Vagina (tissue), 2 donors: ENCODE results near the gene CHCHD6. TPM values are rescaled to one million over a fixed set of nuclear protein-coding genes. Genes with fewer than 3 reads are reported as not detected.

ENCODE experiments used
- DNase-seq, 2 donors: peaks; one replicate each; pipeline ENCODE4 v3.0.0-alpha.2; 2017; ENCODE audit errors: extremely low spot score in 2 of 2
- H3K27ac ChIP-seq: fragments of 200-600 bp; sonication (generic); one replicate; pipeline ENCODE4 v1.5.1; 2019
- H3K27me3 ChIP-seq: fragments of 200-600 bp; sonication (generic); one replicate; pipeline ENCODE4 v1.5.1; 2019
- H3K36me3 ChIP-seq, 2 donors: fragments of 200-600 bp; sonication (generic); one replicate each; pipeline ENCODE4 v1.5.1; 2017 to 2019
- H3K4me1 ChIP-seq: fragments of 200-600 bp; sonication (generic); one replicate; pipeline ENCODE4 v1.5.1; 2019
- H3K4me3 ChIP-seq, 2 donors: fragments of 200-600 bp; sonication (generic); 1 replicate in 1 of 2; 2 replicates in 1 of 2; pipeline ENCODE4 v1.5.1; 2016 to 2019
- H3K9me3 ChIP-seq: fragments of 200-600 bp; sonication (generic); one replicate; pipeline ENCODE4 v1.5.1; 2019
- CTCF ChIP-seq, 3 experiments: fragments of 450-650 bp in 2 of 3; fragments of 200-600 bp in 1 of 3; sonication (generic) in 1 of 3; IDR thresholded peaks; one replicate each; pipeline ENCODE4 v1.5.1; 2017 to 2019; ENCODE audit warnings: antibody characterized with exemption in 3 of 3, mild to moderate bottlenecking in 2 of 3, moderate library complexity in 2 of 3
- POLR2A ChIP-seq, 2 donors: fragments of 450-650 bp; IDR thresholded peaks; one replicate each; pipeline ENCODE4 v1.6.1; 2017; ENCODE audit warnings: antibody characterized with exemption in 2 of 2, mild to moderate bottlenecking in 2 of 2, moderate library complexity in 2 of 2
- POLR2AphosphoS5 ChIP-seq, 2 donors: sonication (generic); formaldehyde crosslinking; IDR thresholded peaks; one replicate each; pipeline ENCODE4 v1.9.0; 2017; ENCODE audit warnings: antibody characterized with exemption in 2 of 2, mild to moderate bottlenecking in 2 of 2, low read depth in 1 of 2; ENCODE audit not compliant: insufficient read depth in 1 of 2
- intact Hi-C: fragments of 100-400 bp; cut with DNase I; formaldehyde crosslinking; loops from one replicate; pipeline ENCODE4 v1.15.1; 2023
- total RNA-seq: library from RNA; depleted of rRNA; stranded (reverse); fragments of >200 nt; gene quantifications from one replicate; pipeline ENCODE4 v1.2.3, GENCODE V29; 2016

The CHCHD6 gene
- total RNA-seq, 1 donor from 2014 or later = 12.8 TPM

DNA sequence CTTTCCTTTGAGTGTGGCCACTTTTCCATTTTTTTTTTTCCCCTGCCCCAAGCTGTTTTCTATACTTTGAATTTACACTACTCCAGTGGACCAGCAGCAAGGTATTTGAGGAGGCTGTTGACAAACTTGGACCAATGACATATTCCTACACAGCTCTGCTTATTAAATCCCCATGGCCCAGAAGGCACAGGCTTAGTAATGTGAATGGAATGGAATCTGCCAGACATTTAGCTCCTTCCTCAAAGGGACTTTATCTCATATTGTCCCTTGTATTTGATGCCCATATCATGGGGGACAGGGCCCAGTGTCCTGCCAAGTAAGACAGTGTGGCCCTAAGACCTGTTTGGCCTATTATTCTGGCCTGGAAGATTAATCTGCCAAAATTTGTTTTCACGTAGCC is 107.5 kb downstream of the CHCHD6 start:
- intact Hi-C loops = no loop called here
- Histone ChIP-seq H3K4me3 (no peak overlapping the region), H3K27ac (no peak overlapping the region), H3K36me3 (no peaks in the 10 kb centered on the region), H3K9me3 (no peaks in the 10 kb centered on the region), H3K27me3 (no peaks in the 10 kb centered on the region), H3K4me1 (peaks cover 7% of the 10 kb centered on the region)
- DNase-seq = no peak
- TF ChIP-seq CTCF (IDR thresholded peaks at IDR 0.05) (no peak), POLR2A (IDR thresholded peaks at IDR 0.05) (no peak), POLR2AphosphoS5 (IDR thresholded peaks at IDR 0.05; ENCODE audit: insufficient read depth in 1 of 2, low read depth in 1 of 2) (no peak)

- no peak for DNase-seq
Observed at GRCh38 chr3:126816298-126816697, 112.3 kb downstream of the CHCHD6 start.

DNA sequence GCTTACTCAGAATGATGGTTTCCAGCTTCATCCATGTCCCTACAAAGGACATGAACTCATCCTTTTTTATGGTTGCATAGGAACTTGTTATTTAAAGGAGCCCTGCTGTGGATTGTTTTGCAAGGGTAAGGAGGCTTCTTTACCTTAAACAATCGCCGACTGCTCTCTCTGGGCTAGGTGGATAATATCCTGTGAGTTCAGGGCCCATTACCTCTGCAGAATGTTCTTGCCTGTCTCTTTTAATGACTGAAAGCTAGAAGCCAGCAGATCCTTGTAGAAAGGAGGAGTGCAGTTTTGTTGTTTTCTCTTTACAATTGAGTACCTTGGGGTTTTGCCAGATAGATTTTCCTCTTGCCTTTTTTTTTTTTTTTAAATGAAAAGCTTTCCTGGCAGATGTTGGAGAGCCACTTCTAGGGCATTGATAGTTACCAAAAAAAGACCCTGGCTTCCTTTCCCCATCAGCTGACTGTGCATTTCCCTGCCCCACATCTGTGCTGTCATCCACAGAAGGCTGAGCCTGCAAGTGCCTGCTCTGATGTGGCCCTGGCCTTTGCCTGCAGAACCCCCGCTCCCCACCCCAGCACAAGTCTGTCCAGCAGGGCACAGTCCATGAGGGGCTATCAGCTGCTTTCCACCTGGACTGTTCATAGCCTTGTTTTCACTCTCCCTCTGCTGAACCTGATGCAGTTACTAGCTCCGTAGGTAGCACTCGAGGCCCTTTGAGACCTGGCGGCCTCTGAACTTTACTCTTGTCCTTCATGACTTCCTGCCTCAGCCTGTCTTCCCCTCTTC is 113.1 kb downstream of the CHCHD6 start:
- TF ChIP-seq POLR2AphosphoS5 (IDR thresholded peaks at IDR 0.05; ENCODE audit: insufficient read depth in 1 of 2, low read depth in 1 of 2) (no peak), CTCF (IDR thresholded peaks at IDR 0.05) (no peak), POLR2A (IDR thresholded peaks at IDR 0.05) (no peak)
- intact Hi-C loops = no loop called here
- H3K36me3 ChIP-seq = no peaks in the 10 kb centered on the region
- no peaks in the 10 kb centered on the region for H3K9me3 ChIP-seq
- H3K27me3 ChIP-seq = no peaks in the 10 kb centered on the region
- DNase-seq = no peak
- no peak overlapping the region for H3K4me3 ChIP-seq
- peak overlapping the region; percentile 37 for H3K27ac ChIP-seq
- H3K4me1 ChIP-seq = peaks cover 28% of the 10 kb centered on the region

More at GRCh38 chr3:126816298-126816697, 112.3 kb downstream of the CHCHD6 start:
- H3K36me3 ChIP-seq = no peaks in the 10 kb centered on the region
- no peak for TF ChIP-seq POLR2A (IDR thresholded peaks at IDR 0.05)
- TF ChIP-seq POLR2AphosphoS5 (IDR thresholded peaks at IDR 0.05; ENCODE audit: insufficient read depth in 1 of 2, low read depth in 1 of 2) = no peak
- TF ChIP-seq CTCF (IDR thresholded peaks at IDR 0.05) = no peak
- no peaks in the 10 kb centered on the region for H3K9me3 ChIP-seq
- peaks cover 28% of the 10 kb centered on the region for H3K4me1 ChIP-seq
- peak overlapping the region; percentile 32 for H3K27ac ChIP-seq
- H3K27me3 ChIP-seq = no peaks in the 10 kb centered on the region
- intact Hi-C loops = no loop called here
- H3K4me3 ChIP-seq = no peak overlapping the region

GRCh38 chr3:126817781-126818180 is 113.7 kb downstream of the CHCHD6 start:
- intact Hi-C loops = no loop called here
- TF ChIP-seq POLR2AphosphoS5 (IDR thresholded peaks at IDR 0.05; ENCODE audit: insufficient read depth in 1 of 2, low read depth in 1 of 2) (no peak), CTCF (IDR thresholded peaks at IDR 0.05) (no peak), POLR2A (IDR thresholded peaks at IDR 0.05) (no peak)

DNA sequence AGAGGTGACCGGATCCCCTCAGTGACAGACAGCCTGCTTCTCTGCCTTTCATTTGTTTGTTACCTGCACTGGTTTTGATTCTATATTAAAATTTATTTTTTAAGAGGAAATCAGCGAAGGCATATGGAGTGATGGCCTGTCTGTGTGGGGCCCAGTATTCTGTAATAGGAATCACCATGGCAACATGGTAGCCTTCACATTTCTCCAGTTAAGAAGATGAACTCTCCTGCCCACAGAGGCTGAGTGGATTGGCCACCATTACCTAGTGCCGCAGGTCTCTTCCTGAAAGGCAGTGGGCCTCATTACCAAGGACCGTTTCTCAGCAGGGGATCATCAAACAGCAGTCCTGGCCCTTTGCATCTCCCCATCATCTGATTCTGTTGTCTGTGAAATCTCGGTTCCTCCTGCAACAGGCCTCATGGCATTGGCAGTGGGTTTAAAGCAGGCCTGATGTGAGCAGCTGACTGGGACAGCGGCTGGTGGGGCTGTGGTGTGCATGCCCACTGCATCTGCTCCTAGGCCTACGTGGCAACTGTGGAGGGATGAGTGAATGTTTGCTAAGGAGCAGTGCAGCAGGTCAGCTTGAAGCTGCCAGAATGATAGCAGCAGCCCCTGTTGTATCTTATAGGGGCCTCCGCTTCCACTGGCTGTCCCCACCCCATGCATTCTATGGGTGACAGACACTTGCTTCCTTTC is 114.5 kb downstream of the CHCHD6 start:
- Histone ChIP-seq H3K4me1 (peaks cover 28% of the 10 kb centered on the region), H3K36me3 (no peaks in the 10 kb centered on the region), H3K27ac (no peak overlapping the region), H3K9me3 (no peaks in the 10 kb centered on the region), H3K4me3 (no peak overlapping the region), H3K27me3 (no peaks in the 10 kb centered on the region)
- TF ChIP-seq POLR2A (IDR thresholded peaks at IDR 0.05) = no peak
- no peak for TF ChIP-seq POLR2AphosphoS5 (IDR thresholded peaks at IDR 0.05; ENCODE audit: insufficient read depth in 1 of 2, low read depth in 1 of 2)
- TF ChIP-seq CTCF (IDR thresholded peaks at IDR 0.05) = no peak
- no peak for DNase-seq
- intact Hi-C loops = no loop called here

More at GRCh38 chr3:126817781-126818180, 113.7 kb downstream of the CHCHD6 start:
- Histone ChIP-seq H3K27ac (peak overlapping the region; percentile 37), H3K4me1 (peaks cover 28% of the 10 kb centered on the region), H3K36me3 (no peaks in the 10 kb centered on the region), H3K9me3 (no peaks in the 10 kb centered on the region), H3K4me3 (no peak overlapping the region), H3K27me3 (no peaks in the 10 kb centered on the region)
- no peak for DNase-seq
